Keratinocyte (primary cell): ENCODE results near the gene KSR2.

Source experiments
- CTCF ChIP-seq, 3 experiments: IDR thresholded peaks in 1 of 3; conservative IDR thresholded peaks in 1 of 3; optimal IDR thresholded peaks in 1 of 3; 2 replicates in 2 of 3; 3 replicates in 1 of 3; pipeline versions ENCODE3 to v1.5.1; 2011; ENCODE audit warnings: low read length in 3 of 3, mild to moderate bottlenecking in 3 of 3, moderate library complexity in 2 of 3, control low read depth in 1 of 3, inconsistent platforms in 1 of 3; ENCODE audit not compliant: insufficient read depth in 2 of 3; ENCODE audit errors: extremely low read depth in 1 of 3
- EZH2 ChIP-seq: IDR thresholded peaks from one replicate; pipeline ENCODE4 v1.6.1; 2012; ENCODE audit warnings: inconsistent platforms, mild to moderate bottlenecking, low read length, moderate library complexity

GRCh38 chr12:117582135-117582784 lies 386.5 kb downstream of the KSR2 start:
- TF ChIP-seq CTCF (optimal IDR thresholded peaks at IDR 0.05 in 1 of 3, IDR thresholded peaks at IDR 0.05 in 1 of 3, conservative IDR thresholded peaks at IDR 0.05 in 1 of 3; ENCODE audit: extremely low read depth in 1 of 3, insufficient read depth in 2 of 3, low read length in 3 of 3) (no peak), EZH2 (no peak)
